HCT116 (cell line): Measurements from ENCODE around the gene ZFHX3. TPM values are rescaled to one million over a fixed set of nuclear protein-coding genes. Genes with fewer than 3 reads are reported as not detected.

Source experiments
- ATAC-seq: fragments of 200-7000 bp; cut with Tn5 transposase; 2 replicates; pipeline ENCODE4 v1.9.1; 2020; ENCODE audit warnings: mild to moderate bottlenecking, moderate library complexity
- BruUV-seq: library from RNA; stranded (reverse); fragments of 400-500 nt; replicated peaks from 2 replicates; lab custom pipeline; 2021; lab: Mats Ljungman, UMichigan
- CTCF ChIA-PET: fragments of 300-600 bp; sonication (Branson Sonifier 250); formaldehyde crosslinking; loops from one replicate; lab custom pipeline; 2021; ENCODE audit warnings: antibody characterized with exemption; lab: Charles Lee
- POLR2A ChIA-PET: fragments of 300-600, 350-600 bp; sonication (Branson Sonifier 250); formaldehyde crosslinking; loops from one replicate; lab custom pipeline; 2021; ENCODE audit warnings: antibody characterized with exemption; lab: Charles Lee
- RAD21 ChIA-PET, 2 experiments: fragments of 300-600 bp; sonication (Branson Sonifier 250); formaldehyde crosslinking; loops; one replicate each; lab custom pipeline; 2023; ENCODE audit warnings: low total read pairs in 2 of 2; ENCODE audit not compliant: uncharacterized antibody in 2 of 2, unreplicated experiment in 2 of 2, low non-redundant PET in 1 of 2; lab: Charles Lee
- DNase-seq: peaks from one replicate; pipeline ENCODE4 v3.0.0-alpha.2; 2010; ENCODE audit warnings: low read depth, low spot score
- H2AFZ ChIP-seq: fragments of 200-600 bp; shearing (Covaris generic), sonication (generic); 2 replicates; pipeline ENCODE4 v1.6.1; 2017; ENCODE audit warnings: low read depth, mixed run types, mixed read lengths, antibody characterized with exemption, low read length; ENCODE audit not compliant: poor library complexity, severe bottlenecking
- H3K27ac ChIP-seq: 2 replicates; pipeline ENCODE4 v1.5.1; 2012; ENCODE audit warnings: low read depth, low read length
- H3K27me3 ChIP-seq: fragments of 200-600 bp; sonication (generic); 2 replicates; pipeline ENCODE4 v1.6.1; 2016; ENCODE audit warnings: mixed run types, low read length, mixed read lengths; ENCODE audit not compliant: insufficient read depth
- H3K36me3 ChIP-seq, 2 experiments: fragments of 200-500 bp in 1 of 2; fragments of 200-600 bp in 1 of 2; sonication (Bioruptor generic) in 1 of 2; sonication (generic) in 1 of 2; 2 replicates each; pipeline versions ENCODE4 v1.5.1 to v1.6.1; 2014 to 2016; ENCODE audit warnings: low read length in 2 of 2, inconsistent platforms in 1 of 2, mixed read lengths in 1 of 2, mixed run types in 1 of 2; ENCODE audit not compliant: insufficient read depth in 2 of 2, control insufficient read depth in 1 of 2
- H3K4me1 ChIP-seq, 2 experiments: fragments of 200-600 bp in 1 of 2; sonication (generic) in 1 of 2; 2 replicates each; pipeline versions ENCODE4 v1.5.1 to v1.6.1; 2012 to 2017; ENCODE audit warnings: low read length in 2 of 2, inconsistent platforms in 1 of 2, mild to moderate bottlenecking in 1 of 2, mixed read lengths in 1 of 2, mixed run types in 1 of 2, moderate library complexity in 1 of 2; ENCODE audit not compliant: insufficient read depth in 2 of 2, control insufficient read depth in 1 of 2
- H3K4me2 ChIP-seq: fragments of 200-600 bp; sonication (generic); 2 replicates; pipeline ENCODE4 v1.6.1; 2017; ENCODE audit warnings: mixed run types, low read length, mixed read lengths
- H3K4me3 ChIP-seq, 2 experiments: fragments of 200-600 bp in 1 of 2; sonication (generic) in 1 of 2; replicated peaks in 1 of 2; 2 replicates each; pipeline ENCODE4 v1.5.1; 2011 to 2016; ENCODE audit warnings: low read length in 2 of 2, control low read depth in 1 of 2, low read depth in 1 of 2, mild to moderate bottlenecking in 1 of 2, mixed read lengths in 1 of 2, mixed run types in 1 of 2
- H3K79me2 ChIP-seq: fragments of 200-600 bp; sonication (generic); 2 replicates; pipeline ENCODE4 v1.6.1; 2017; ENCODE audit warnings: mild to moderate bottlenecking, mixed run types, low read length, moderate library complexity, mixed read lengths; ENCODE audit not compliant: insufficient read depth
- H3K9ac ChIP-seq: fragments of 200-600 bp; sonication (generic); 2 replicates; pipeline ENCODE4 v1.6.1; 2016; ENCODE audit warnings: low read length, mixed read lengths
- H3K9me2 ChIP-seq: fragments of 200-600 bp; sonication (generic), shearing (Covaris generic); 2 replicates; pipeline ENCODE4 v1.6.1; 2017; ENCODE audit warnings: mixed run types, mild to moderate bottlenecking, moderate library complexity; ENCODE audit not compliant: insufficient read depth
- H3K9me3 ChIP-seq, 2 experiments: fragments of 200-500 bp in 1 of 2; fragments of 200-600 bp in 1 of 2; sonication (Bioruptor generic) in 1 of 2; sonication (generic) in 1 of 2; 2 replicates each; pipeline ENCODE4 v1.6.1; 2014 to 2017; ENCODE audit warnings: low read length in 2 of 2, mixed read lengths in 2 of 2, inconsistent platforms in 1 of 2, low read depth in 1 of 2, mild to moderate bottlenecking in 1 of 2, mixed run types in 1 of 2, moderate library complexity in 1 of 2; ENCODE audit not compliant: control insufficient read depth in 1 of 2, insufficient read depth in 1 of 2
- H4K20me1 ChIP-seq: fragments of 200-600 bp; sonication (generic), shearing (Covaris generic); 2 replicates; pipeline ENCODE4 v1.6.1; 2017; ENCODE audit warnings: mixed run types, mild to moderate bottlenecking, moderate library complexity; ENCODE audit not compliant: insufficient read depth
- CEBPB ChIP-seq: IDR thresholded peaks from 2 replicates; pipeline ENCODE4 v1.6.1; 2012; ENCODE audit warnings: low read depth
- EGR1 ChIP-seq: IDR thresholded peaks from 2 replicates; pipeline ENCODE4 v1.6.1; 2012; ENCODE audit warnings: low read depth
- POLR2AphosphoS5 ChIP-seq: IDR thresholded peaks from 2 replicates; pipeline ENCODE4 v1.6.1; 2011; ENCODE audit warnings: mild to moderate bottlenecking, low read depth, low read length, moderate library complexity
- RAD21 ChIP-seq: IDR thresholded peaks from 2 replicates; pipeline ENCODE4 v1.6.1; 2012; ENCODE audit warnings: low read depth, mild to moderate bottlenecking
- SIN3A ChIP-seq: IDR thresholded peaks from 2 replicates; pipeline ENCODE4 v1.6.1; 2012; ENCODE audit warnings: low read depth
- TCF7L2 ChIP-seq: IDR thresholded peaks from 2 replicates; pipeline ENCODE4 v1.7.0; 2011; ENCODE audit warnings: borderline replicate concordance, inconsistent platforms; ENCODE audit not compliant: insufficient read depth, insufficient read length; ENCODE audit errors: extremely low read depth
- YY1 ChIP-seq: IDR thresholded peaks from 2 replicates; pipeline ENCODE4 v1.6.1; 2011; ENCODE audit warnings: low read length, low read depth, moderate library complexity, mild to moderate bottlenecking; ENCODE audit not compliant: insufficient replicate concordance; ENCODE audit errors: extremely low read depth
- ZFX ChIP-seq: fragments of 450-650 bp; IDR thresholded peaks from 2 replicates; pipeline ENCODE4 v1.6.1; 2017
- ZNF274 ChIP-seq: fragments of 200-500 bp; sonication (Bioruptor generic); IDR thresholded peaks from 2 replicates; pipeline ENCODE4 v1.6.1; 2014; ENCODE audit warnings: mild to moderate bottlenecking, low read depth, low read length, inconsistent platforms
- intact Hi-C: fragments of 100-400 bp; cut with micrococcal nuclease; formaldehyde crosslinking; loops from 2 replicates; pipeline ENCODE4 v1.10.0; 2022
- total RNA-seq: library from RNA; stranded (reverse); gene quantifications from one replicate; pipeline ENCODE4 v1.2.1, GENCODE V29; 2021; ENCODE audit not compliant: unreplicated experiment
- TF ChIP-seq, protein P1 (sequence below): IDR thresholded peaks from 2 replicates; pipeline ENCODE4 v1.6.1; 2012; ENCODE audit warnings: low read depth

ZFHX3 gene
- total RNA-seq, 1 experiment from 2014 or later = 6.3 TPM

DNA sequence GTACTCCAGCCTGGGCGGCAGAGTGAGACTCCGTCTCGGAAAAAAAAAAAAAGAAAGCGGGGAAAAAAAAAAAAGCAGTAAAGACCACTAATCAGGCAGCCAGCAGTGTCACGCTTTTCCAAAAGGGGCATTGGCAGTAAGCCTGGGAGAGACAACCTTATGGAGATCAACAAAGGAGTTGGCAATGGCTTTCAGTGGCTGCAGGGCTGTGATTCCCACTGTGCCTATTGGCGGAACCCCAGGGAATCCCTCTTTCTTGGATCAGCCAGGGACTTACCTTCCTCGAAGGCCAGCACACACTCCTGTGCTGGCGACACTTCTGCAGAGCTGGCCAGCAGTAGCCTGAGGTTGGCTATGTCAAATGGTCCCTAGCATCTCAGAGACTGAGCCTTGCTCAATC lies 43.2 kb upstream of the ZFHX3 start:
- Histone ChIP-seq H3K36me3 (no peaks in the 10 kb centered on the region), H3K9me3 (no peaks in the 10 kb centered on the region)
- RAD21 ChIA-PET = no interaction called here
- TF ChIP-seq ZFX (no peak), TCF7L2 (no peak), POLR2AphosphoS5 (no peak), CEBPB (no peak), RAD21 (no peak), YY1 (no peak), SIN3A (no peak), EGR1 (no peak), ZNF274 (no peak)
- TF ChIP-seq, protein P1, sequence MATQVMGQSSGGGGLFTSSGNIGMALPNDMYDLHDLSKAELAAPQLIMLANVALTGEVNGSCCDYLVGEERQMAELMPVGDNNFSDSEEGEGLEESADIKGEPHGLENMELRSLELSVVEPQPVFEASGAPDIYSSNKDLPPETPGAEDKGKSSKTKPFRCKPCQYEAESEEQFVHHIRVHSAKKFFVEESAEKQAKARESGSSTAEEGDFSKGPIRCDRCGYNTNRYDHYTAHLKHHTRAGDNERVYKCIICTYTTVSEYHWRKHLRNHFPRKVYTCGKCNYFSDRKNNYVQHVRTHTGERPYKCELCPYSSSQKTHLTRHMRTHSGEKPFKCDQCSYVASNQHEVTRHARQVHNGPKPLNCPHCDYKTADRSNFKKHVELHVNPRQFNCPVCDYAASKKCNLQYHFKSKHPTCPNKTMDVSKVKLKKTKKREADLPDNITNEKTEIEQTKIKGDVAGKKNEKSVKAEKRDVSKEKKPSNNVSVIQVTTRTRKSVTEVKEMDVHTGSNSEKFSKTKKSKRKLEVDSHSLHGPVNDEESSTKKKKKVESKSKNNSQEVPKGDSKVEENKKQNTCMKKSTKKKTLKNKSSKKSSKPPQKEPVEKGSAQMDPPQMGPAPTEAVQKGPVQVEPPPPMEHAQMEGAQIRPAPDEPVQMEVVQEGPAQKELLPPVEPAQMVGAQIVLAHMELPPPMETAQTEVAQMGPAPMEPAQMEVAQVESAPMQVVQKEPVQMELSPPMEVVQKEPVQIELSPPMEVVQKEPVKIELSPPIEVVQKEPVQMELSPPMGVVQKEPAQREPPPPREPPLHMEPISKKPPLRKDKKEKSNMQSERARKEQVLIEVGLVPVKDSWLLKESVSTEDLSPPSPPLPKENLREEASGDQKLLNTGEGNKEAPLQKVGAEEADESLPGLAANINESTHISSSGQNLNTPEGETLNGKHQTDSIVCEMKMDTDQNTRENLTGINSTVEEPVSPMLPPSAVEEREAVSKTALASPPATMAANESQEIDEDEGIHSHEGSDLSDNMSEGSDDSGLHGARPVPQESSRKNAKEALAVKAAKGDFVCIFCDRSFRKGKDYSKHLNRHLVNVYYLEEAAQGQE = no peak
- TF ChIP-seq, all 23 proteins: peak for 0
- no peak overlapping the region for H3K9ac ChIP-seq
- ChIA-PET CTCF (no interaction called here), POLR2A (no interaction called here)
- DNase-seq (no peak), ATAC-seq (no peak)
- no peak overlapping the region for H3K27ac ChIP-seq
- H3K4me1 ChIP-seq = no peaks in the 10 kb centered on the region
- no peaks in the 10 kb centered on the region for H4K20me1 ChIP-seq
- no peak overlapping the region for H3K4me3 ChIP-seq
- H3K27me3 ChIP-seq = no peaks in the 10 kb centered on the region
- no TSS peak for BruUV-seq
- intact Hi-C loops = no loop called here
- H2AFZ ChIP-seq = no peak overlapping the region
- no peak overlapping the region for H3K4me2 ChIP-seq
- H3K9me2 ChIP-seq = no peaks in the 10 kb centered on the region
- no peaks in the 10 kb centered on the region for H3K79me2 ChIP-seq
